Measurements from ENCODE around the gene MRTFB.
"Not testable (repeated sequence)": the region's sequence is repeated elsewhere in the genome, so short reads cannot be mapped to it uniquely, and the experiment has no call there.

The MRTFB gene, protein sequence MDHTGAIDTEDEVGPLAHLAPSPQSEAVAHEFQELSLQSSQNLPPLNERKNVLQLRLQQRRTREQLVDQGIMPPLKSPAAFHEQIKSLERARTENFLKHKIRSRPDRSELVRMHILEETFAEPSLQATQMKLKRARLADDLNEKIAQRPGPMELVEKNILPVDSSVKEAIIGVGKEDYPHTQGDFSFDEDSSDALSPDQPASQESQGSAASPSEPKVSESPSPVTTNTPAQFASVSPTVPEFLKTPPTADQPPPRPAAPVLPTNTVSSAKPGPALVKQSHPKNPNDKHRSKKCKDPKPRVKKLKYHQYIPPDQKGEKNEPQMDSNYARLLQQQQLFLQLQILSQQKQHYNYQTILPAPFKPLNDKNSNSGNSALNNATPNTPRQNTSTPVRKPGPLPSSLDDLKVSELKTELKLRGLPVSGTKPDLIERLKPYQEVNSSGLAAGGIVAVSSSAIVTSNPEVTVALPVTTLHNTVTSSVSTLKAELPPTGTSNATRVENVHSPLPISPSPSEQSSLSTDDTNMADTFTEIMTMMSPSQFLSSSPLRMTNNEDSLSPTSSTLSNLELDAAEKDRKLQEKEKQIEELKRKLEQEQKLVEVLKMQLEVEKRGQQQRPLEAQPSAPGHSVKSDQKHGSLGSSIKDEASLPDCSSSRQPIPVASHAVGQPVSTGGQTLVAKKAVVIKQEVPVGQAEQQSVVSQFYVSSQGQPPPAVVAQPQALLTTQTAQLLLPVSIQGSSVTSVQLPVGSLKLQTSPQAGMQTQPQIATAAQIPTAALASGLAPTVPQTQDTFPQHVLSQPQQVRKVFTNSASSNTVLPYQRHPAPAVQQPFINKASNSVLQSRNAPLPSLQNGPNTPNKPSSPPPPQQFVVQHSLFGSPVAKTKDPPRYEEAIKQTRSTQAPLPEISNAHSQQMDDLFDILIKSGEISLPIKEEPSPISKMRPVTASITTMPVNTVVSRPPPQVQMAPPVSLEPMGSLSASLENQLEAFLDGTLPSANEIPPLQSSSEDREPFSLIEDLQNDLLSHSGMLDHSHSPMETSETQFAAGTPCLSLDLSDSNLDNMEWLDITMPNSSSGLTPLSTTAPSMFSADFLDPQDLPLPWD

DNA sequence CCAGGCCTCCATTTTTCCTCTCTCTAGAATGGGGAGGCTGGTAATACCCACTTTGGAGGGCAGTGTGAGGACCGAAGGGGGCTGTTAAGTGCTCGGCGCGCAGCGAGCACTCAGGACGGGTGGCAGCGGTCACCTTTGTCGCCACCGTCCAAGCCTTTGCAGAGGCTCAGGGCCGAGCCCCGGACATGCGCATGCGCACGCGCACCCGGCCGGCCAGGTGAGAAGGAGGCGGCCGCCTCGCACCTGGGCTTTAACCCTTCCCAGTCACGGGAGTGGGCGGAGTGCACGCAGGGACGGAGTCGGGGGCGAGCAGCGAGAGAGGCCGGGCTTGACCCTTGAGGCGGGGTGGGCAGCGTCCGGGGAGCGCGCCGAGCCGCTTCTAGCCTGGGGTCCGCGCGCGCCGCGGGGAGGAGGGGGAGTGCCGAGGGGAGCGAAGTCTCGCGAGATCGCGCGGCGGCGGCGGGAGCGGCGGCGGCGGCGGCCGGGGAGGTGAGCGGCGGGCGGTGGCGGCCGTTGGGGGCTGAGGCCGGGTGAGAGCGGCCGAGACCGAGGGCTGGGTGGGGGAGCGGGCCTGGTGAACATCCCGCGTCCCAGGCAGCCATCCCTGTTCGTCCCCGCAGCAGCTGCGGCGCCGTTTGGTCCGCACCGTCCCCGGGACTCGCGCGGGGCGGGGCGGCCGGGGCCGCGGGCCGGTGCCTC is at the start of gene MRTFB:
TSS of gene MRTFB (plus strand) at position 443 of the 699 bp plus-strand sequence. CDS start 69,288 bp downstream, outside the sequence.
- ChIA-PET CTCF (no interaction called here), POLR2A (no interaction called here)
- peak; percentile 88 for DNase-seq (ENCODE audit: extremely low spot score)
- no peak for TF ChIP-seq SUZ12 (IDR thresholded peaks at IDR 0.05)
- TF ChIP-seq SP1 (IDR thresholded peaks at IDR 0.05): no peak
- TF ChIP-seq FOXM1 (IDR thresholded peaks at IDR 0.05; ENCODE audit: borderline replicate concordance): no peak
- TF ChIP-seq L3MBTL2 (conservative IDR thresholded peaks at IDR 0.05): peak; percentile 67

DNA sequence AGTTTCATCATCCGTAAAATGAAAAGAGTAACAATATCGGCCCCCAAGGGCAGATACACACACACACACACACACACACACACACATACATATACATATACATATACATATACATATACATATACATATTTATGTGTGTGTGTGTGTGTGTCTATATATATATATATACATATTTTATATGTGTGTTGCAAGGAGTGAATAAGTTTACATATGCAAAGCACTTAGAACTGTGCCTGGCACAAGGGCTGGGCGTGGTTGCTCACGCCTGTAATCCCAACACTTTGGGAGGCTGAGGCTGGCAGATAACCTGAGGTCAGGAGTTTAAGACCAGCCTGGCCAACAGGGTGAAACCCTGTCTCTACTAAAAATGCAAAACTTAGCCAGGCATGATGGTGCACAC is 47.6 kb upstream of the MRTFB start:
- DNase-seq (ENCODE audit: extremely low spot score); POLR2A ChIA-PET: not testable (repeated sequence)
- CTCF ChIA-PET: interaction anchor here (1.6 kb wide), 1 partner anchor 104 kb away, joined by 5 read pairs; the partner anchor contains the start of gene ERCC4

DNA sequence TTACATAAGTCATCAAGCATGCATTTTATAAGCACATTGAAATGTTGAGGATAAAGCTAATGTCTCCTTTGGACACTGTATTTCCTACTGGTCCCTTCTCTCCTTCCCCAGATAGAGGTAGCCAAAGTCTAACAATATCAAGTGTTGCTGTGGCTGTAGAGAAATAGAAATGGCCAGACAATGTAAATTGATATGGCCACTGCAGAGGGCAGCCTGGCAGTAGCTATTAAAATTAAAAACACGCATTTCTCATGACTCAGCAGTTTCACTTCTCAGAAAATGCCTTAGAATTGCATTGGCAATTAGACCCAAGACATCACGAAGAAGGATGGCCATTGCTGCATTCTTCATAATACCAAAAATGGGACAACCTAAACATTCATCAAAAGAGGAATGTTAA is 46.8 kb upstream of the MRTFB start:
- POLR2A ChIA-PET: no interaction called here
- no peak for TF ChIP-seq L3MBTL2 (conservative IDR thresholded peaks at IDR 0.05)
- TF ChIP-seq ARNT (IDR thresholded peaks at IDR 0.05): no peak
- TF ChIP-seq HDGF (IDR thresholded peaks at IDR 0.05; ENCODE audit: borderline replicate concordance): no peak
- DNase-seq (ENCODE audit: extremely low spot score): no peak
- CTCF ChIA-PET: interaction anchor here (1.6 kb wide), 1 partner anchor 105 kb away, joined by 5 read pairs; the partner anchor contains the start of gene ERCC4

DNA sequence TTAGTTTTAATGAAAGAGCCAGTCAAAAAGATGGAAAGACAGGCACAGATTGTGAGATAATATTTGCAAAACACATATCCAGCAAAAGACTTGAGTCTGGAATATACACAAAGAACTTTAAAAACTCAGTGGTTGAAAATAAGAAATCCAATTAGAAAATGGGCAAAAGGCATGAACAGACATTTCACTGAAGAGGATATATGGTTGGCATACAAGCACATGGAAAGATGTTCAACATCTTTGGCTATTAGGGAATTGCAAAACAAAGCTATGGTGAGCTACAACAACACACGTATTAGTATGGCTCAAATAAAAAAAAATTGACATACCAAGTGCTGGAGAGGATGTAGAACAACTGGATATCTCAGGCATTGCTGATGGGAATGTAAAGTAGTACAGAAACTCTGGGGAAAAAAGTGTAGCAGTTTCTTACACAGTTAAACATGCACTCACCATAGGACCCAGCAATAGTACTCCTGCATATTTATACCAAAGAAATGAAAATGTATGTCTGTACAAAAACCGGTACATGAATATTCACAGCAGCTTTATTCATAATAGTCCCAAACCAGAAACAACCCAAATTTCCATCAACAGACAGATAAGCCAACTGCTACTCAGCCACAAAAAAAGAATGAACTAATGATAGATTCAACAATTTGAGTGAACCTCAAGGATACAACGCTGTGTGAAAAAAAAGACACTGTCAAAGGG is 44.4 kb upstream of the MRTFB start:
- POLR2A ChIA-PET: no interaction called here
- CTCF ChIA-PET: no interaction called here
- TF ChIP-seq FOXM1 (IDR thresholded peaks at IDR 0.05; ENCODE audit: borderline replicate concordance) (no peak), CTBP1 (IDR thresholded peaks at IDR 0.05; ENCODE audit: borderline replicate concordance) (no peak), ZNF384 (IDR thresholded peaks at IDR 0.05) (no peak), ARNT (IDR thresholded peaks at IDR 0.05) (no peak), BHLHE40 (IDR thresholded peaks at IDR 0.05; ENCODE audit: borderline replicate concordance) (no peak)
- no peak for DNase-seq (ENCODE audit: extremely low spot score)

DNA sequence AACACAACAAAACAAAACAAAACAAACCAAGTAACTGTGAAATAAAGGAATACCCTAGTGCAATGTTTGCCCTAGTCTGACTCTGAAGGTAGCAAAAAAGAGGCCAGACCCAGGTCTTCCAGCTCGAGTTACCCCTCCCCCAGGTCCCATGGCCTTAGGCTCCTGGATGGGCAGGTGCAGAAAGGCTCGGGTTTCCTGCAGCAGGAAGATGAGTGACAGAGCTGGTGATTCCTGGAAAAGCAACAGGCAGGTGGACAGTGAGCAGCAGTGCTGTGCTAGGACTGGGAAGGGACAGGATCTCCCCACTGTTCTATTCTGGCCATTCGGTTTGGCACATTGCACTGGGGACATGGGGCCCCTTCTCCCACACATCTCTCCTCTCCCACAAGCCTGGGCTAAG is 42.9 kb upstream of the MRTFB start:
- TF ChIP-seq ELF4 (IDR thresholded peaks at IDR 0.05): no peak
- no peak for TF ChIP-seq NFRKB (IDR thresholded peaks at IDR 0.05)
- TF ChIP-seq SUZ12 (IDR thresholded peaks at IDR 0.05): no peak
- TF ChIP-seq, protein P1, sequence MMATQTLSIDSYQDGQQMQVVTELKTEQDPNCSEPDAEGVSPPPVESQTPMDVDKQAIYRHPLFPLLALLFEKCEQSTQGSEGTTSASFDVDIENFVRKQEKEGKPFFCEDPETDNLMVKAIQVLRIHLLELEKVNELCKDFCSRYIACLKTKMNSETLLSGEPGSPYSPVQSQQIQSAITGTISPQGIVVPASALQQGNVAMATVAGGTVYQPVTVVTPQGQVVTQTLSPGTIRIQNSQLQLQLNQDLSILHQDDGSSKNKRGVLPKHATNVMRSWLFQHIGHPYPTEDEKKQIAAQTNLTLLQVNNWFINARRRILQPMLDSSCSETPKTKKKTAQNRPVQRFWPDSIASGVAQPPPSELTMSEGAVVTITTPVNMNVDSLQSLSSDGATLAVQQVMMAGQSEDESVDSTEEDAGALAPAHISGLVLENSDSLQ (IDR thresholded peaks at IDR 0.05): no peak
- no peak for TF ChIP-seq L3MBTL2 (conservative IDR thresholded peaks at IDR 0.05)
- no peak for TF ChIP-seq FOXA1 (IDR thresholded peaks at IDR 0.05)
- no peak for TF ChIP-seq LEF1 (IDR thresholded peaks at IDR 0.05; ENCODE audit: borderline replicate concordance)
- no peak for TF ChIP-seq ARNT (IDR thresholded peaks at IDR 0.05)
- TF ChIP-seq FOXK2 (IDR thresholded peaks at IDR 0.05): no peak
- TF ChIP-seq CTBP1 (IDR thresholded peaks at IDR 0.05; ENCODE audit: borderline replicate concordance): no peak
- TF ChIP-seq SP1 (IDR thresholded peaks at IDR 0.05): no peak
- TF ChIP-seq BHLHE40 (IDR thresholded peaks at IDR 0.05; ENCODE audit: borderline replicate concordance): no peak
- no peak for TF ChIP-seq ZNF384 (IDR thresholded peaks at IDR 0.05)
- no peak for TF ChIP-seq HDGF (IDR thresholded peaks at IDR 0.05; ENCODE audit: borderline replicate concordance)
- POLR2A ChIA-PET: no interaction called here
- CTCF ChIA-PET: no interaction called here
- DNase-seq (ENCODE audit: extremely low spot score): no peak

DNA sequence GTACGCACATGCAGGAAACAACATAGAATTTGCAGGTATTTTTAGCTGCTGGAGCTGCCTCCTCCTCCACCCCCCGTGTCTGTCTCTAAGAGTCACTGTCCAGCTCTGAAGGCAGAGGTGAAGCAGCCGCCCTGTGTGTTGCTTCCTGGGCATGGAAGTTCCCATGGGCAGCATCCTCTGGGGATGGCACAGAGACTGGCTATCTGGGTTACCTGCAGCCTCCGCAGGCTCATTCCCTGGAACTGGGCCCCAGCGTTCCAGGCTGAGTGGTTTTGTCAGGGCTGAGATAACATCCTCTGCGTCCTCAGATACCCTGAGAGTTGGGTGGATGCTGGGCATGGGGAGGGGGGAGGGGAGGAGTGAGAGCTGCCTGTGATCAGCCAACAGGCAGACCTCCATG is 41.5 kb upstream of the MRTFB start:
- POLR2A ChIA-PET: no interaction called here
- TF ChIP-seq L3MBTL2 (conservative IDR thresholded peaks at IDR 0.05) (no peak), ZNF384 (IDR thresholded peaks at IDR 0.05) (no peak), SP1 (IDR thresholded peaks at IDR 0.05) (no peak), ELF4 (IDR thresholded peaks at IDR 0.05) (no peak), FOXA1 (IDR thresholded peaks at IDR 0.05) (no peak), BHLHE40 (IDR thresholded peaks at IDR 0.05; ENCODE audit: borderline replicate concordance) (no peak), HDGF (IDR thresholded peaks at IDR 0.05; ENCODE audit: borderline replicate concordance) (no peak), CTBP1 (IDR thresholded peaks at IDR 0.05; ENCODE audit: borderline replicate concordance) (no peak), NFRKB (IDR thresholded peaks at IDR 0.05) (no peak), LEF1 (IDR thresholded peaks at IDR 0.05; ENCODE audit: borderline replicate concordance) (no peak), FOXK2 (IDR thresholded peaks at IDR 0.05) (no peak), ARNT (IDR thresholded peaks at IDR 0.05) (no peak)
- TF ChIP-seq, protein P1 (IDR thresholded peaks at IDR 0.05): no peak
- CTCF ChIA-PET: no interaction called here
- DNase-seq (ENCODE audit: extremely low spot score): no peak

Data from HEK293T (cell line).